GM18517 (cell line): Measurements from ENCODE around the gene FGGY.
"Not testable (repeated sequence)": the region's sequence is repeated elsewhere in the genome, so short reads cannot be mapped to it uniquely, and the experiment has no call there.

Source experiments
- ATAC-seq: cut with Tn5 transposase; IDR thresholded peaks from one replicate; pipeline ENCODE4 v1.9.1; 2021; ENCODE audit warnings: mild to moderate bottlenecking, moderate library complexity; ENCODE audit not compliant: unreplicated experiment

The FGGY gene

DNA sequence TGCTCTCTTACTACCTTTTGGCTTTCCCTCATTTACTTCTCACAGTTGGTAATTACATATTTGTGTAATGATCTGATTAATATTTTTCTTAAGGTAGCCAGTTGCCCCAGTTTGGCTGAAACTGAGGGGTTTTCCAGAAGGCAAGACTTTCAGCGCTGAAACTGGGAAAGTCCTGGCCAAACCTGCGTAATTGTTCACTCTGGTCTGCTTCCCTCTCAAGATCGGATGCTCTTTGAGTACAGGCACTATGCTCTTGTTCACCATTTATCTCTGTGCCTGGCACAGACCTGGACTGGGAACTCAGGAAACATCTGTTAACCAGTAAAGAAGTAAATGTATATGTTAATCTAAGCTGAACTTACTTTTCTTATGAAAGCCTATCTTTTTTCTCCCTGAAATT lies 308.3 kb downstream of the FGGY start:
- ATAC-seq = no peak

GRCh38 chr1:59605761-59606160 lies 308.9 kb downstream of the FGGY start:
- no peak for ATAC-seq

GRCh38 chr1:59609245-59609644 lies 312.4 kb downstream of the FGGY start:
- ATAC-seq = no peak

- ATAC-seq = not testable (repeated sequence)
Observed at GRCh38 chr1:59610499-59610898, 313.6 kb downstream of the FGGY start.

GRCh38 chr1:59617434-59617833 lies 320.5 kb downstream of the FGGY start:
- no peak for ATAC-seq

GRCh38 chr1:59619557-59619956 lies 322.7 kb downstream of the FGGY start:
- no peak for ATAC-seq

- no peak for ATAC-seq
Observed at GRCh38 chr1:59625384-59625783, 328.5 kb downstream of the FGGY start.

DNA sequence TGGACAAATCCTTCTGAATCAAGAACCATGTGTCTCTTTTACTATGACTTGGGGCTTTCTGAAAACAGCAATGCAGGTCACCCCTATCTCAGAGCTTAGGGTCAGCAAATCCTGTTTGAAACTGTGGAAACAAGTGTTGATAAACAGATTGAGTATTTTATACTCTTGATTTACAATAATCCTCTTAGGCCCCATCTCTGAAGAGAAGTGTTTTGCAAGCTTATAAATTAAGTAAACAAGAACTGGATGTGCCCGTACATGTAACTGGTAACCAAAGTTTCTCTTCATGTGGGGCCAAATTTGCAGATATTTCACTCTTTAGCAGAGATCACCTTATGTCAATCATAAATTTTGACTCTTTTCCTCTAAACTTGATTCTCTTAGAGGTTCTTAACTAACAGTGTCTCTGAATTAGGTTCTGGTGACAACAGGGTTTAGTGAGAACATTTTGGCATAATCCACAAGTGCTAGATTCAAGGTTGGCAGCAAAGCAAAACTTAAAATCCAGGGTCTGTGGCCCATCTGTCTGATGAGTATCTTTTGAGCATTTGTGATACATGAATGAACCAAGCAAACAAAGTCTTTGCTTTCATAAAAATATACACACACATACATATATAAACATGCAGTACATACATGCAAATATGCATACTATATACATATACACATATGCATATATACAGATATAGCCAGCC lies 334.8 kb downstream of the FGGY start:
- ATAC-seq = no peak

DNA sequence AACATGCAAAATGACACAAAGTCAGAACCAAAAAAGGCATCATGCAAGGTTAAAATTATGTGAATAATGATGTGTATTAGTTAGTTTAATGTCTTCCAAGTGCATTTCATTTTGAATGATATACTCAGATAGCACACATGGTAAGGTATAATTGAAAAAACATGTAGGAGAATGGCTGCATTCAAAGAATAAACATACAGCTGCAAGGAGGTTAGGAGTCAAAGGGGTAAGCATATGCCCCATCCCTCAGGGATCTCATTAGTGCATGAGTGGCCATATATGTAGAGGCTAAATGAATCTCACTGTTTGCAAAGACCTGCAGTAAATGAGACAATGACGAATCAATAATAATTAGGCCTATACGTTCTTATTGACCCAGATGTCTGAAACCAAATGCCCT lies 338.2 kb downstream of the FGGY start:
- no peak for ATAC-seq

GRCh38 chr1:59638231-59638711 lies 341.4 kb downstream of the FGGY start:
- no peak for ATAC-seq

DNA sequence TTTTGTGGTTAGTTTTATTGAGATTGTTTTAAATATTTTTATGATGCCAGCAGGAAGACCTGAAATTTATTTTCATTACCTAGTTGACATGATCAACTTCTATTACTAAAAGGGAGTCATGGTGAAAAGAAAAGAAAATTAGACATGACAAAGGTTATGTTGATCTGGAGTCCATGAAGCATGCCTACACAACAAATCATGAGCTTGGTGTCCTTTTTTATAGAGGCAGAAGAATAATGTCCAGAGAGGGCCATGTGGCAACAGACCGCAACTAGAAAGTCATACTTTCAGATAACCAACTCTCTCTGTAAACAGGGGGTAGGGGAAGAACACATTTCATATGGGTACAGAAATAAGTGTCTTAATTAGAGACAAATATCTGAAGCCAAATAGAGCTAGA lies 342.4 kb downstream of the FGGY start:
- ATAC-seq = no peak

DNA sequence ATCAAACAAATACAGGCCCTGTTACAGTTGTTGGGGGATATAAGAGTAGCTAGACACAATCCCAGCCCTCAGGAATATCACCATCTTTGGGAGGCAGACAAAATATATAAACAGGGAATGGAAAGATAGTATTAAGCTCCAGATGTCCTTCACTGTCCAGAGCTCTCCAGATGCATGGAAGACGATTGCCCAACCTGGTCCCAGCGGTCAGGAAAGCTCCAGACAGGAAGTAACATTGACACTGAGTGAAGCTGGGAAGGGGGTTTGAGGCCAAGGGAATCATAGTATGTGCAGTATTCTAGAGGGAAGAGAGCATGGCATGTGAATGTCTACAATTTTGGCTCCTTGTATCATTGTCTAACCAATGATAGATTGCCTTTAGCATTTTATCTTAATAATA lies 344.0 kb downstream of the FGGY start:
- no peak for ATAC-seq

DNA sequence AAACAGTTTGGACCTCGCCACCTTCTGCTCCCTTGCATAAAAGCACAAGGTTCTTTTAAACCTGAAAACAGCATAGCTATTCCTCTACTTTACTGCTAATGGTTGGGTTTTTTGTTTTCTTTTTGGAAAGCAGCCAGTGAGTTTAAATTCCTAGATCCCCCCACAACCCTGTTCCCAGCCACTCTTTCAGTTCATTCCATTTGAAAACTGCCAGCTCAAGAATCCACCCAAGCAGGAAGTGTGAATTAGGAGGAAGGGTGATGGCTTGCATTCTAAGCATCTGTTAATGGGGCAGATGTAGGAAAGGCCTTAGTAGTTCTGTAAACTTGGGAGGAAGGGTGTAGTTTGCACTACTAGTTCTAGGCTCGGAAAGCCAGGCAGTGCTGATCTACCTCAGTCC lies 344.9 kb downstream of the FGGY start:
- ATAC-seq = no peak

DNA sequence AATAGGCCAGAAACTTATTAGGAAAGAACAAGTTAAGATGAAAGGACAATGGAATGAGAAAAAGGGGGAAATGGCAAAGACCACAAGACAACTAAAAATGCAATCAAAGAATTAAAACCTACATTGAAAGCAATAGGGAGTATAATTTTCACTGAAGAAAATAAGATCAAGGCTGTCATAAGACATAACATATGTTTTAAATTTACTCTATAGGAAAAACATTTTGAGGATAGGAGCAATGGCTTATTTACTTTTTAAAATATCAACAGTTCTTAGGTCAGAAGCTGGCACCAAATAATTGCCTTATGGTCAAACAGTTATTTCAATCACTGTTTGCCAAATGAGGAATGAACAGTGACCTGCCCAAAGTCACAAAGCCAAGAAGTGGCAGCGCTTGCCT lies 346.6 kb downstream of the FGGY start:
- ATAC-seq = no peak

- ATAC-seq = no peak
Observed at GRCh38 chr1:59645893-59646292, 349.0 kb downstream of the FGGY start.

- not testable (repeated sequence) for ATAC-seq
Observed at GRCh38 chr1:59653142-59653958, 356.5 kb downstream of the FGGY start.

DNA sequence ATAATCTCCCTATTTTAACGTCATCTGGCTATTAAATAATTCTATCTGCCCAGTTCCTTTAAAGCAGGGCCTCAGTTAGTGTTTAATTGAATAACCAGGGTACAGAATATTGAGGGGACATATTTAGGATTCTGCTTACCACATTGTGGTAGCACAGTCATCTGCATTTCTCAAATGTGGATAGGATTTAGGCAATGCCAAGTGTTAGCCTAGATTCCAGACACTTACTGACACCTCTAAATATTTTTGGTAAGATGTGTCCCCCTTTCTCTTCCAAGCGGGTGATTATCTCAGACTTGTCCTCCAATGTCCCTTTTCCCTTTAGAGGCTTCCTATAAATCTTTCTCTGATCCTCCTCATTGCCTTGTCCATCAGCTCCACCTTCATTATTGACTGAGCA lies 357.1 kb downstream of the FGGY start:
- no peak for ATAC-seq

GRCh38 chr1:59657873-59658465 lies 361.1 kb downstream of the FGGY start:
- ATAC-seq = no peak

DNA sequence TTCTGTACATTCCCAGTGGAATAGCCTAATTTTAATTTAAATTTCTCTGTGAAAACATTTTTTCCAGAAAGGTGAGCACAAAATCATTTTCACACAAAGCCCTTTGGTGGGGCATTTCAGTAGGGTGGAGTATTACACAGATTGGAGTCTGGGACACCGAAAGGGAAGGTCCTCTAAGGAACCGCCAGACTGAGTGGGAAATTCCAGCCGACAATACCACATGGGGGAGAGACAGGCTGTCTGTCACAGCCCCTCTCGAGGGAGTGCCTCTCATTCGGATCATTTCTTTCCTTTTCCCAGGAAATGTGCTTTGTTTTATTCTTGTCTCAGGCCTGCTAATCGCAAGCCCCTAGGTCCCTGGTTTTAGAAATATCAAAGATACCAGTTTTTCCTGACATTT lies 367.3 kb downstream of the FGGY start:
- ATAC-seq = no peak

DNA sequence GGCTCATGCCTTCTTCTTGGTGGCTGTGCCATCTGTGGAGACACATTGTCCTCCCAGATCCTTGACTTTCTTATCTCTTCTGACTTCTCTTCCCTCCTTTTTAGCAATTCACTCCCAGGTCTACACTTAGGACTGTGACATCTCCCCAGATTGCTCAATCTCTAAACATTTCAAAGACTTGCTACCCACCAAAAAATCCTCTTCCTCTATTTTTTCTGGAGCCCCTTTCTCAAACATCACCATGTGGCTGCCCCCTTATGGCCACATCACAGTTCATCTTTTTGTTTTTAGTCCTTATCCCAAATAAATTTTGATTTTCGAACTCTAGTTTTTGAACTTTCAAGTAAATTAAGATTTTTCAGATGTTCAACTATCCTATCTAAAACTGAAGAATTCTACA lies 369.2 kb downstream of the FGGY start:
- no peak for ATAC-seq

DNA sequence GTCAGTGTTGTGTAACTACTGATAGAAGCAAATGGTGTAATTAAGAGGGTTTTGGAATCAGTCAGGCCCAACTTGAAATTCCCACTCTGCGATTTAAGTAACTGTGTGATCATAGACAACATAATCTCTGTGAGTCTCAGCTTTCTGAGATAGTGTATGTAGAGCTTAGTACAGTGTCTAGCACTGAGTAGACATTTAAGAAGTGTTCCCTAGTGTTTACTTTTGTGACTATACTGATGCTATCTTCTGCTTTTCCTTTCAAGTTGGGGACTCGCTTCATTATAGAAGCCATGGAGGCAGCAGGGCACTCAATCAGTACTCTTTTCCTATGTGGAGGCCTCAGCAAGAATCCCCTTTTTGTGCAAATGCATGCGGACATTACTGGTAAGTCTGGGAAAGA lies 370.1 kb downstream of the FGGY start:
- ATAC-seq = no peak

DNA sequence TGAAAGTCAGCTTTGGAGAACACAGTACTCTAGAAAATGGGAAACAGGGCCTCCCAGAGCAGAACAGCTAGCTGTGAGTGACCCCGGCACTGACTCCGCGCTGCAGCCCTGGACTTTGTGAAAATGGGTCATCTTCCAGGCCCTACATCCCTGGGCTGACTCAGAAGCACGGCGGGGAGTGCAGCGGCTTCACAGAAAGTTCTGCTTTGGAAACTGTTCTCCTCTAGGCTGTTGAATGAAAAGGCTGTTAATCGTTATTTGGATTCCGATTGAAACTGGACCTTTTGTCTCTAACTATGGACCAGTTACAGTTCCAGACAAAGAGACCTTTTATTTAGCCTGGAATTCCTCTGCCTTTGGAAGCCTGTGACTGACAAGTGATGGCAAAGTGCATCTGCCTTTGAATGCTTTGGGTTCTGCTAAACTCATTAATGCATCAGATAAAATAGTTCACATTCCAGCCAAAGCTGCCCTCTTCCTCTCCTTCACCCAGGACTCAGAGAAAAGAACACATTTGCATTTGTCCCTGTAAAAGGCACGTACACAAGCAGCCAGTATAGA lies 372.9 kb downstream of the FGGY start:
- no peak for ATAC-seq
